Articular chondrocyte of knee joint (primary cell): ENCODE data around the gene TRAPPC11. TPM values are rescaled to one million over a fixed set of nuclear protein-coding genes. Genes with fewer than 3 reads are reported as not detected.

Source experiments
- small RNA-seq: library from RNA; depleted of rRNA; stranded (forward); fragments of <200 nt; gene quantifications from one replicate; pipeline ENCODE3, GENCODE V24; 2012
- total RNA-seq: library from RNA; depleted of rRNA; stranded (reverse); fragments of >200 nt; gene quantifications from 2 replicates; pipeline ENCODE4 v1.2.3, GENCODE V29; 2012

TRAPPC11 gene
- total RNA-seq: 71.1 and 89.9 TPM in 2 replicates

DNA sequence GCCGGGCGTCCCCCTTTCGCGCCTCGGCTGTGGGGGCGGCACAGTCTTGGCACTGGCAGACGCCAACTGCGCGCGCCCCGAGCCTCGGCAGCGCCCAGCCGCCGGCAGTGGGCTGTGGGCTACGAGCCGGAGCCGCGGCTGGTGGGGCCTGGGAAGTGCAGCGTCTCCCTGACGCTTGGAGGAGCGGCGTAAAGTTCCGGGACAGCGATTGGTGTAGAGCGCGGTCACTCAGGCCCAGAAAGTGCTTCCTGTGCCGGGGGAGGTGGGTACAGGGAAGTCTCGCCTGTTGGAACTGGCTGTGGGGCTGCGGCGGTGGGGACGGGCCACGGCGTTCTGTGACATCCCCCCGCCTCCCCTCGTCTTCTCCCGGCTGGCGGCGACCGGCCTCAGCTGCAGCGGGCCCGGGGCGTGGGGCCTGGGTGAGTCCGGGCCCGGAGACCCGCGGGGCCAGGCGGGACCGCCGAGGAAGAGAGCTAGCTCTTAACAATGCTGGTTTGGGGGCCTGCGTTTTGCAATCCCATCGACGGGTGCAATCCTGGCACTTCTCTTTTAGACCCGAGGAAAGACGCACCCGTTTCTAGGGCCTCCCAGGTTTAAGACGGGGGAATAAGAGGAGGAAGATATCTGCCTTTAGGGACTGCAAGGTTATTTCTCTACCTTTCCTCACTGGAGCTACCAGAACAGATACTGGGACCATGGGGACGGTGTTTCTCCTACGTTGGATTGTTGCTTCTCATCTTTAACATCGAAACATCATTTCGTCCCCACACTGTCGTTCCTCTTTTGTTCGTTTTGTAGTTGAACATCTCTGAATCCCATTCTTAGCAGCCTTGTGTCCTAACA lies at the start of gene TRAPPC11, which contains the start of gene RWDD4:
Gene TRAPPC11, plus strand, starts transcription at position 265 of the 843 bp plus-strand sequence. CDS start 4,575 bp downstream, outside the sequence.
Gene RWDD4, minus strand, starts transcription at position 157 of the 843 bp plus-strand sequence. CDS start 233 bp downstream, outside the sequence.

Small RNAs within 50 kb of the gene (small RNA-seq; reads per million reads assigned to genes)
- gene RNU6-1053P: not detected
- gene RNU6-335P: not detected
- not detected for gene RNU6-479P

Other genes starting within 250 kb of the TRAPPC11 start
- 16.9 and 18.2 TPM in 2 replicates for gene CDKN2AIP, start 214.7 kb upstream of the TRAPPC11 start, total RNA-seq
- 23.0 and 24.8 TPM in 2 replicates for gene ING2, start 154.2 kb upstream of the TRAPPC11 start, total RNA-seq
- gene RWDD4, start 108 bp upstream of the TRAPPC11 start, total RNA-seq: 66.3 and 78.8 TPM in 2 replicates
- 2.6 and 3.8 TPM in 2 replicates for gene STOX2, start 246.0 kb downstream of the TRAPPC11 start, total RNA-seq